Measurements from ENCODE around the gene MRPL32. TPM values are rescaled to one million over a fixed set of nuclear protein-coding genes. Genes with fewer than 3 reads are reported as not detected.
A peak's percentile ranks its signal among the peaks of the same experiment; 100 is the strongest.

The MRPL32 gene
- total and polyA plus RNA-seq, 2 of the 13 experiments (the other 11 are each of a cell fraction or from before 2014, with no cell fraction given) = 39.0 to 81.2 TPM

- peak; percentile 79; the same call in 1 of the 2 replicates for TF ChIP-seq ZNF512 (CRISPR knock-in tag; IDR thresholded peaks at IDR 0.05)
- peak; percentile 82 for TF ChIP-seq PHF8 (CRISPR knock-in tag; IDR thresholded peaks at IDR 0.05)
- TF ChIP-seq HMGA1 (CRISPR knock-in tag; conservative IDR thresholded peaks at IDR 0.05) = no peak
- TF ChIP-seq ZNF879 (CRISPR knock-in tag; IDR thresholded peaks at IDR 0.05) = no peak
- TF ChIP-seq ZMAT5 (CRISPR knock-in tag; IDR thresholded peaks at IDR 0.05; ENCODE audit: borderline replicate concordance, low read depth) = no peak
- TF ChIP-seq, protein P1, sequence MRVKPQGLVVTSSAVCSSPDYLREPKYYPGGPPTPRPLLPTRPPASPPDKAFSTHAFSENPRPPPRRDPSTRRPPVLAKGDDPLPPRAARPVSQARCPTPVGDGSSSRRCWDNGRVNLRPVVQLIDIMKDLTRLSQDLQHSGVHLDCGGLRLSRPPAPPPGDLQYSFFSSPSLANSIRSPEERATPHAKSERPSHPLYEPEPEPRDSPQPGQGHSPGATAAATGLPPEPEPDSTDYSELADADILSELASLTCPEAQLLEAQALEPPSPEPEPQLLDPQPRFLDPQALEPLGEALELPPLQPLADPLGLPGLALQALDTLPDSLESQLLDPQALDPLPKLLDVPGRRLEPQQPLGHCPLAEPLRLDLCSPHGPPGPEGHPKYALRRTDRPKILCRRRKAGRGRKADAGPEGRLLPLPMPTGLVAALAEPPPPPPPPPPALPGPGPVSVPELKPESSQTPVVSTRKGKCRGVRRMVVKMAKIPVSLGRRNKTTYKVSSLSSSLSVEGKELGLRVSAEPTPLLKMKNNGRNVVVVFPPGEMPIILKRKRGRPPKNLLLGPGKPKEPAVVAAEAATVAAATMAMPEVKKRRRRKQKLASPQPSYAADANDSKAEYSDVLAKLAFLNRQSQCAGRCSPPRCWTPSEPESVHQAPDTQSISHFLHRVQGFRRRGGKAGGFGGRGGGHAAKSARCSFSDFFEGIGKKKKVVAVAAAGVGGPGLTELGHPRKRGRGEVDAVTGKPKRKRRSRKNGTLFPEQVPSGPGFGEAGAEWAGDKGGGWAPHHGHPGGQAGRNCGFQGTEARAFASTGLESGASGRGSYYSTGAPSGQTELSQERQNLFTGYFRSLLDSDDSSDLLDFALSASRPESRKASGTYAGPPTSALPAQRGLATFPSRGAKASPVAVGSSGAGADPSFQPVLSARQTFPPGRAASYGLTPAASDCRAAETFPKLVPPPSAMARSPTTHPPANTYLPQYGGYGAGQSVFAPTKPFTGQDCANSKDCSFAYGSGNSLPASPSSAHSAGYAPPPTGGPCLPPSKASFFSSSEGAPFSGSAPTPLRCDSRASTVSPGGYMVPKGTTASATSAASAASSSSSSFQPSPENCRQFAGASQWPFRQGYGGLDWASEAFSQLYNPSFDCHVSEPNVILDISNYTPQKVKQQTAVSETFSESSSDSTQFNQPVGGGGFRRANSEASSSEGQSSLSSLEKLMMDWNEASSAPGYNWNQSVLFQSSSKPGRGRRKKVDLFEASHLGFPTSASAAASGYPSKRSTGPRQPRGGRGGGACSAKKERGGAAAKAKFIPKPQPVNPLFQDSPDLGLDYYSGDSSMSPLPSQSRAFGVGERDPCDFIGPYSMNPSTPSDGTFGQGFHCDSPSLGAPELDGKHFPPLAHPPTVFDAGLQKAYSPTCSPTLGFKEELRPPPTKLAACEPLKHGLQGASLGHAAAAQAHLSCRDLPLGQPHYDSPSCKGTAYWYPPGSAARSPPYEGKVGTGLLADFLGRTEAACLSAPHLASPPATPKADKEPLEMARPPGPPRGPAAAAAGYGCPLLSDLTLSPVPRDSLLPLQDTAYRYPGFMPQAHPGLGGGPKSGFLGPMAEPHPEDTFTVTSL (CRISPR knock-in tag; IDR thresholded peaks at IDR 0.05; ENCODE audit: borderline replicate concordance) = no peak
- TF ChIP-seq ZNF776 (CRISPR knock-in tag; IDR thresholded peaks at IDR 0.05) = peak; percentile 91
- TF ChIP-seq GATAD2A (CRISPR knock-in tag; IDR thresholded peaks at IDR 0.05) = peak; percentile 52
- TF ChIP-seq TRIM24 (CRISPR knock-in tag; IDR thresholded peaks at IDR 0.05) = no peak
- TF ChIP-seq, protein P2, sequence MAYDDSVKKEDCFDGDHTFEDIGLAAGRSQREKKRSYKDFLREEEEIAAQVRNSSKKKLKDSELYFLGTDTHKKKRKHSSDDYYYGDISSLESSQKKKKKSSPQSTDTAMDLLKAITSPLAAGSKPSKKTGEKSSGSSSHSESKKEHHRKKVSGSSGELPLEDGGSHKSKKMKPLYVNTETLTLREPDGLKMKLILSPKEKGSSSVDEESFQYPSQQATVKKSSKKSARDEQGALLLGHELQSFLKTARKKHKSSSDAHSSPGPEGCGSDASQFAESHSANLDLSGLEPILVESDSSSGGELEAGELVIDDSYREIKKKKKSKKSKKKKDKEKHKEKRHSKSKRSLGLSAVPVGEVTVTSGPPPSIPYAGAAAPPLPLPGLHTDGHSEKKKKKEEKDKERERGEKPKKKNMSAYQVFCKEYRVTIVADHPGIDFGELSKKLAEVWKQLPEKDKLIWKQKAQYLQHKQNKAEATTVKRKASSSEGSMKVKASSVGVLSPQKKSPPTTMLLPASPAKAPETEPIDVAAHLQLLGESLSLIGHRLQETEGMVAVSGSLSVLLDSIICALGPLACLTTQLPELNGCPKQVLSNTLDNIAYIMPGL (CRISPR knock-in tag; IDR thresholded peaks at IDR 0.05; ENCODE audit: borderline replicate concordance in 1 of 2, low read depth in 1 of 2) = peak; percentile 63 to 77; a peak in 3 of 4 replicates
- peak; percentile 88; the same call in 1 of the 2 replicates for TF ChIP-seq ZNF749 (CRISPR knock-in tag; IDR thresholded peaks at IDR 0.05; ENCODE audit: borderline replicate concordance)
- no peak for TF ChIP-seq MED13 (CRISPR knock-in tag; IDR thresholded peaks at IDR 0.05)
- TF ChIP-seq KMT2B (CRISPR knock-in tag; IDR thresholded peaks at IDR 0.05) = peak; percentile 91
- TF ChIP-seq TSC22D2 (CRISPR knock-in tag; IDR thresholded peaks at IDR 0.05; ENCODE audit: borderline replicate concordance) = peak; percentile 86; the same call in 1 of the 2 replicates
- TF ChIP-seq LBX2 (CRISPR knock-in tag; IDR thresholded peaks at IDR 0.05; ENCODE audit: borderline replicate concordance) = no peak; the same call in 1 of the 2 replicates
- TF ChIP-seq CHD2 (IDR thresholded peaks at IDR 0.05; ENCODE audit: low read depth, low read length) = 0 out of 2 replicates have a peak, but pooled peaks have one; percentile 31
- TF ChIP-seq ZNF652 (CRISPR knock-in tag; IDR thresholded peaks at IDR 0.05; ENCODE audit: borderline replicate concordance, low read depth) = no peak
- no peak; the same call in 1 of the 2 replicates for TF ChIP-seq ARHGAP35 (CRISPR knock-in tag; IDR thresholded peaks at IDR 0.05; ENCODE audit: borderline replicate concordance)
Observed at GRCh38 chr7:42911454-42912447, 20.4 kb upstream of the MRPL32 start, which contains the start of gene C7orf25 (continued).
